ENCODE measurements around the gene MRPL44.

GRCh38 chr2:223936862-223937326, 20.4 kb upstream of the MRPL44 start:
- no peak for TF ChIP-seq CTCF (IDR thresholded peaks at IDR 0.05)
- no peak for TF ChIP-seq EZH2 (IDR thresholded peaks at IDR 0.05)
- no peak for TF ChIP-seq EZH2phosphoT487 (IDR thresholded peaks at IDR 0.05)
